Mucosa of stomach (tissue), 1 donor: Measurements from ENCODE around the gene DPF3.

Source experiments
- H3K27me3 ChIP-seq: one replicate; pipeline ENCODE4 v1.7.0; 2013; ENCODE audit warnings: mild to moderate bottlenecking, low read length; ENCODE audit not compliant: control insufficient read depth, insufficient read depth
- H3K36me3 ChIP-seq: one replicate; pipeline ENCODE4 v1.7.0; 2013; ENCODE audit warnings: low read length; ENCODE audit not compliant: control insufficient read depth, insufficient read depth
- H3K4me1 ChIP-seq: one replicate; pipeline ENCODE4 v1.7.0; 2013; ENCODE audit warnings: mild to moderate bottlenecking, low read length; ENCODE audit not compliant: control insufficient read depth, insufficient read depth
- H3K4me3 ChIP-seq: one replicate; pipeline ENCODE4 v1.7.0; 2013; ENCODE audit warnings: low read length
- H3K9ac ChIP-seq: one replicate; pipeline ENCODE4 v1.7.0; 2013; ENCODE audit warnings: mild to moderate bottlenecking, low read length, moderate library complexity
- H3K9me3 ChIP-seq: one replicate; pipeline ENCODE4 v1.7.0; 2013; ENCODE audit warnings: mild to moderate bottlenecking, low read length, moderate library complexity; ENCODE audit not compliant: control insufficient read depth
- donor health status: Pancreatic carcinoma.

Gene DPF3

DNA sequence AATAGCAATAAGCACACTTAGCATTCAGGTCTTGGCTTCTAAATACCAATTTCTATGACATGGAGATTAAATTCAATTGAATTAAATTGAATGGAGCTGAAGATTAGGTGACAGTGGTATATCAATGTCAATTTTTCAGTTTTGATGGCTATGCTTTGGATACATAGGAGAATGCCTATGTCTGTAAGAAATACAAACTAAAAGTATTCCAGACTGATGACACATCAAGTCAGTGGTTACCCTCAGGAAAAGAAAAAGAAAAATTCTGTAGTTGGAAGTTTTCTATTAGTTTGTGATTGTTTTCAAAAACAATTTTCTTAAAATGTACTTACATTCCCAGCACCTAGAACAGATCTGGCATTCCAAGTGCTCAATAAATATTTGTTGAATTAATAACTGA lies 27.5 kb upstream of the DPF3 start:
- H3K9ac ChIP-seq: no peak overlapping the region
- H3K27me3 ChIP-seq: no peaks in the 10 kb centered on the region
- no peak overlapping the region for H3K4me3 ChIP-seq
- H3K9me3 ChIP-seq: no peaks in the 10 kb centered on the region
- no peaks in the 10 kb centered on the region for H3K36me3 ChIP-seq
- peaks cover 10% of the 10 kb centered on the region for H3K4me1 ChIP-seq

DNA sequence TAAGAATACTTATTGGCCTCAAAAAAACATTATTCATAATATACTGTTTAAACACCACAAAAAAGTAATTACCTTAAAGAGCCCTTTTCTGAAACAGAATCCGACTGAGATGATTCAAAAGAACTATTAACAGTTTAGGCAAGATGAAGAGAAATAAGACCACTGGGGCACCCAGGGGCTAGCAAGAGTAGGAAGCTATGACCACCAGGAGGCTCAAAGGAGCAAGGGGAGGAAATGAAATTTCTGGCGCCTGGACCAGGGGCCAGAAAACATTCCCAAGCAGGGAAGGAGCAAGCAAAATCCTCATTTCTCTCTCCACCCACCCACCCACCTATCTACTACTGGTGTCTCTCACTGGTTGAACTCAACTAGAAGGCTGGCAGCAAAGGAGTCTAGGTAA lies 26.1 kb upstream of the DPF3 start:
- Histone ChIP-seq H3K27me3 (no peaks in the 10 kb centered on the region), H3K9ac (no peak overlapping the region), H3K4me3 (no peak overlapping the region), H3K9me3 (no peaks in the 10 kb centered on the region), H3K36me3 (no peaks in the 10 kb centered on the region), H3K4me1 (peaks cover 5% of the 10 kb centered on the region)

DNA sequence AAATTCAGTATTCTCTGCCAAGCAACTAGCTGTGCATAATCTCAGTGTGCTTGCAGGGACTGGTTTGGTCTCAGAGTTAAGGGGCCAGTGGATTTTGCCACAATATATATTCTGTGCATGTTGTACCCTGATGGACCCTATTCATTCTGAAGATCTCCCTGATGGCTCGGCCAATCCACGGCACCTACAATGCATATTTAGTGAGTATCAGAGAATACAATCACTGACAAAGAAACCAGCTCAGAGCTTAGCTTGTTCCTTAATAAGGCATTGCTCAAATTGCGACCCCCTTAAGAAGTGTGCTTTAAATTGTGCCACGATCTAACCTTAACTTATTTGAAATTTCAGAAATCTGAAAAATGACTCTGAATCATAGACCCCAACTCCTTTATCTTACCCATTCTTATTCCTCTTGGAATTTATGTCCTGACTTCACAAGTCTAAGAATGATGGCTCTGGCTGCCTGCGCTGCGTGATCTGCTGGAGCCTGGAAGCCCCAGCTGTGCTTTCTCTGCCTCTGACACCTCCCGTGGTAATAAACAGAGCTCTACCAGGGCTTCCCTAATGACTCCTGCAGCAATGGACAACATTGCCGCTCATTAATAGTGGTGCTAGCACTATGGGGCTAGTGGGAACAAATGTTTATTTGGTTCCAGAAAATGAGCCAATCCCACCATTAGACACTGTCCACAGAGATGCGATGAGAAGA lies 23.3 kb upstream of the DPF3 start:
- Histone ChIP-seq H3K4me1 (no peaks in the 10 kb centered on the region), H3K9ac (no peak overlapping the region), H3K9me3 (no peaks in the 10 kb centered on the region)

DNA sequence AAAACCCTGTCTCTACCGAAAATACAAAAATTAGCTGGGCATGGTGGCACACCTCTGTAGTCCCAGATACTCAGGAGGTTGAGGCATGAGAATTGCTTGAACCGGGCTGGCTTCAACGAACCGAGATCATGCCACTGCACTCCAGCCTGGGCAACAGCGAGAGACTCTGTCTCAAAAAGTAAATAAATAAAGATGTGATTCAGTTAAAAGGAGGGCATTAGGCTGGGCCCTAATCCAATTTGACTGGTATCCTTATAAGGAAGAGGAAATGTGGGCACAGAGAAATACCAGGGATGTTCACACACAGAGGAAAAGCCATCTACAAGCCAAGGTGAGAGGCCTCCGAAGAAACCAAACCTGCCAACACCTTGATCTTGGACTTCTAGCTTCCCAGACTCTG lies 22.3 kb upstream of the DPF3 start:
- Histone ChIP-seq H3K4me1 (no peaks in the 10 kb centered on the region), H3K27me3 (no peaks in the 10 kb centered on the region), H3K9me3 (no peaks in the 10 kb centered on the region), H3K9ac (no peak overlapping the region), H3K36me3 (no peaks in the 10 kb centered on the region), H3K4me3 (no peak overlapping the region)

More for the DNA sequence above, 23.3 kb upstream of the DPF3 start:
- Histone ChIP-seq H3K36me3 (no peaks in the 10 kb centered on the region), H3K27me3 (no peaks in the 10 kb centered on the region), H3K4me3 (no peak overlapping the region)

DNA sequence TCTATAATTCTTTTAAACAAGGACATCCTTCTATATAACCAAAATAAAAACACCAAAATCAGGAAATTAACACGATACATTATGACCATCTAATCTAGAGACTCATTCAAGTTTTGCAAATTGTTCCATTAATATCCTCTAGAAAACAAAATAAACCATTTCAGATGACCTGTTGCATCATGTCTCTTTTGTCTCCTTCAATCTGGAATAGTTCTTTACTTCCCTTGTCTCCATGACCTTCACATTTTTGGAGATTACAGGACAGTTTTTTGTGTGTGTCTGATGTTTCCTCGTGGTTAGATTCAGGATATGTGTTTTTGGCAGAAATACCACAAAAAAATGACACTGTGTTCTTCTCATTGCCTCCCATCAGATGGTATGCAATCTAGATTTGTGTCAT lies 19.9 kb upstream of the DPF3 start:
- Histone ChIP-seq H3K9ac (no peak overlapping the region), H3K4me3 (no peak overlapping the region), H3K4me1 (no peaks in the 10 kb centered on the region), H3K36me3 (no peaks in the 10 kb centered on the region), H3K27me3 (no peaks in the 10 kb centered on the region), H3K9me3 (no peaks in the 10 kb centered on the region)

DNA sequence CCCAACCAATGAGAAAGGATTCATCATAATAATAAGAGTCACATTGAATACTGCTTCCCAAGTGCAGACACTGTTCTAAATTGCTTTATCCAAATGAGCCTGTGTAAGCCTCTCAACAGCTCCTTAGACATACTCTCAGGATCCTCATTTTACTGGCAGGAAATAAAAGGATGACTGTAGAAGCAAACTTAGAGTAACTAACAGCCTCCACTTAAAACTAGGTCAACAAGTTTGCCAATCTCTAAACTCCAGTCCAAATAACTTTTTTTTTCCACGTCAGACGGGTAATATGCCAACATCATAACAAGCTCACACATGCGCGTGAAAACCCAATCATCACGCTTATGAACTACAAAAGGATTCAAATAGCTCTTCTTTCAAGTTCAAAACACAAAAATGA lies 15.3 kb upstream of the DPF3 start:
- Histone ChIP-seq H3K36me3 (no peaks in the 10 kb centered on the region), H3K9ac (no peak overlapping the region), H3K27me3 (no peaks in the 10 kb centered on the region), H3K9me3 (no peaks in the 10 kb centered on the region), H3K4me3 (no peak overlapping the region), H3K4me1 (peaks cover 9% of the 10 kb centered on the region)

DNA sequence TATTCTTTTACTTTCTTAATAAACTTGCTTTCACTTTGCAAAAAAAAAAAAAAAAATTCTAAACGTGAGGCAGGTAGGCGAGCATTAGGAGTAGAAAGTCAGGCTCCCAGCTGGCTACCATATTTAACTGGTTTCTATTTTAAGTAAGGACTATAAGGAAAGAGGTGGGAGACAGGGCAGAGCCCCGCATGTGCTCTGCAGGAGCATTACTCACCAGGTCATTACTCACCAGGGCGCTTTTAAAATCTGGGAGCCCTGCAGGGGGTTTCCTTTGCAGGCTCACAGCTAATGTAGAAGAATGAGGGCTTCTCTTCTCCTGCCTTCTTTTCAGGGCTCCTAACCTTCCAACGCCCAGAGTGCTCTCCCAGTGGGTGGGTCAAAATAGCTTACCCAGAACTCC lies 14.0 kb upstream of the DPF3 start:
- Histone ChIP-seq H3K36me3 (no peaks in the 10 kb centered on the region), H3K9me3 (no peaks in the 10 kb centered on the region), H3K9ac (no peak overlapping the region), H3K4me1 (peaks cover 9% of the 10 kb centered on the region), H3K4me3 (no peak overlapping the region), H3K27me3 (no peaks in the 10 kb centered on the region)

DNA sequence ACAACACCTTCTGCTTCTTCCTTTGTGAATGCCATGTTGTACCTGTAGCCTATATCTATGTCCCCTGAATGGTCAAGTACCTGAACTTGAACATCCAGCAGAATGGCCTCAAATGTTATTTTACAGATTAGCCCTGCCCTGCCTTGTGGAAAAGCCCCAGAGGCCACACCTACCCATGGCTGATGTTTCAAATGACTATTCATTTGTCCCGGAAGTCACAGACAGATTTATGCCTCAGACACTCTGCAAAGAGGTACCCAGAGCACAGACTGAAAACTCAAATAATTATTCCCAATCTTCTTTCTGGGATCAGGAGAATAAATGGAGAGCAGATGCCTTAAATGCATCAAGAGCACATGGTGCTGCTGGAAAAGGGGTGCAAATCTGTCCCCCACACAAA lies 13.0 kb upstream of the DPF3 start:
- Histone ChIP-seq H3K27me3 (no peaks in the 10 kb centered on the region), H3K4me3 (no peak overlapping the region), H3K9ac (no peak overlapping the region), H3K36me3 (no peaks in the 10 kb centered on the region), H3K4me1 (peaks cover 9% of the 10 kb centered on the region), H3K9me3 (no peaks in the 10 kb centered on the region)

DNA sequence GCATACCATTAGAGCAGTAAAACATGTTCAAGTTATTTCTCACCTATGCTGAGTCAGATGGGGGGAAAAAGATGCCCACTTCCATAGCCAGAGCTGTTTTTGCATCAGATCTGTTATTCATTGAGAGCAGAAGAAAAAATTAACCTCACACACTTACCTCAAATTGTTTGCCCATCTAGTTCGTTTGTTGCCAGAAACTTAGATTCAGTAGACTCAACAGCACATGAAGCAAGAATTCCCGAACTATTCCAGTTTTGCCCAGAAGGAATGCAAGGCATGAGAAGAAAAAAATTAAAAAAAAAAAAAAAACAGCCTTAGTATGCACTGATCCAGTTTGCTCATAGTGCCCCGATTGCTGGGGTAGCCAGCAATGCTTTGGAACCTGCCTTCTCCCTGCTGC lies 12.4 kb upstream of the DPF3 start:
- Histone ChIP-seq H3K27me3 (no peaks in the 10 kb centered on the region), H3K4me3 (no peak overlapping the region), H3K4me1 (peaks cover 9% of the 10 kb centered on the region), H3K36me3 (no peaks in the 10 kb centered on the region), H3K9me3 (no peaks in the 10 kb centered on the region), H3K9ac (no peak overlapping the region)

DNA sequence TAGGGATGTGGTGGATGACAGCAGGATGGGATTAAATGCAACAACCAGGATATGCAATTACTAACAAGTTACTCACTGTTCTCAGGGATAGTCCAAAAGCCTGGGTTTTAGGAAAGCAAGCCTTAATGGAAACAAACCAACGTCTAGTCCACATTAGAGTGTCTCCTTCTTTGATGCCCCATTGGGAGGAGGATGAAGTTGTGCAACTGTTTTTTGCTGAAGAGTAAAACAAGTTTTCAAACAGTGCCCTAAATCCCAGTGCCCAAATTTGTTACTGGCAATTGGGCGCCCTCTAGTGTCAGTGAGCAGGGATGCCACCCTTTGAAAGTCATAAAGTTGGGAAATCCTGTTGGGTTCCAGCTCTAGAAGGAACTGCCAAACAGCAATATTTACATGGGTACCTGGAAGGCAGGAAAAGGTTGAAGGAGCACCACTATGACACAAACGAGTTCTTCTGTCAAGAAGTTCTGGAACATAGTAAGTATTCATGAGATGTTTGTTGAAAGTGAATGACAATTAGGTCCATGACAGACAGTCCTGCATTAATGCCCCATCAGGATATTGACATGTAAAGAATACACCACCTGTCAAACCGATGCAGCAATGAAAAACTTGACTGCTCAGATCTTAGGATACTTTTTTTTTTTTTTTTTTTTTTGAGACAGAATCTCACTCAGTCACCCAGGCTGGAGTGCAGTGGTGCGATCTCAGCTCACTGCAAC lies 11.1 kb upstream of the DPF3 start:
- H3K36me3 ChIP-seq: no peaks in the 10 kb centered on the region
- no peaks in the 10 kb centered on the region for H3K27me3 ChIP-seq
- peaks cover 9% of the 10 kb centered on the region for H3K4me1 ChIP-seq
- H3K9me3 ChIP-seq: no peaks in the 10 kb centered on the region
- H3K4me3 ChIP-seq: no peak overlapping the region
- H3K9ac ChIP-seq: no peak overlapping the region

DNA sequence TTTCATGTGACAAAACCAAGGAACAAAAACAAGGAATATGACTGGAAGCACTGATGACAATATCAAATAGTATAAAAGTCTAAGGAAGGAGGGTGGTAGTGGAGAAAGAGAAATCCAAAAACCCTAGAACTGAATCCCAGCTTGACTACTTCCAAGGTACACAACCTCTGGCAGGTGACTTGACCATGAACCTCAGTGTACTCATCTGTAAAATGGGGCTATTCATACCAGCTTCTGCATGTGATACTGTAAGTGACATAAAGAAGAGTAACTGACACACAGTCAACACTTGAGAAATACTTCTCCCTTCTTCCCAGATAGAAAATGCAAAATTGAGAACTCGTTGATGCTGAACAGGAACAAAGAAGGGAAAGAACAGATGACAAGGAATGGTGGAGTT lies 10.3 kb upstream of the DPF3 start:
- Histone ChIP-seq H3K4me1 (peaks cover 9% of the 10 kb centered on the region), H3K4me3 (no peak overlapping the region), H3K9me3 (no peaks in the 10 kb centered on the region), H3K36me3 (no peaks in the 10 kb centered on the region), H3K9ac (no peak overlapping the region), H3K27me3 (no peaks in the 10 kb centered on the region)

DNA sequence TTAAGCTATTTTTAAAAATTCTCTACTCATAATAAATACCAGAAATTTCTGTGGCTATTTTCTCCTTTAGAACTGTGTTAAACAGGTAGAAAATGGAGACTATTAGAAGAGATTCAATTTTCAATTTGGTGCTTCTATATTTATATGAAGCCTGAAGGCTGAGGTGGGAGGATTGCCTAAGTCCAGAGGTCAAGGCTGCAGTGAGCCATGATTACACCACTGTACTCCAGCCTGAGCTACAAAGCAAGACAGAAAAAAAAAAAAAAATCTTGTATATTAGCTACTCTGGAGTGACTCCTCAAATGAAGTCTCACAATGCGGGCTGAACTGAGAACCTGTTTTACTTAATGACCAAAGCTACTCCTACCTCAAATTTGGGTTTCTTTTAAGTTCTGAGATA lies 9.8 kb upstream of the DPF3 start:
- Histone ChIP-seq H3K4me1 (peaks cover 9% of the 10 kb centered on the region), H3K4me3 (no peak overlapping the region), H3K36me3 (no peaks in the 10 kb centered on the region), H3K27me3 (no peaks in the 10 kb centered on the region), H3K9ac (no peak overlapping the region), H3K9me3 (no peaks in the 10 kb centered on the region)
